H1 (cell line): ENCODE results near the gene IFIT2.
"Not testable (repeated sequence)": the region's sequence is repeated elsewhere in the genome, so short reads cannot be mapped to it uniquely, and the experiment has no call there.

Experiments used
- CEBPB ChIP-seq: IDR thresholded peaks from 2 replicates; pipeline ENCODE4 v1.6.1; 2012; ENCODE audit warnings: low read depth, low read length
- CTCF ChIP-seq, 3 experiments: IDR thresholded peaks; 1 replicate in 2 of 3; 2 replicates in 1 of 3; pipeline versions ENCODE4 v1.5.1 to v1.6.1; 2011; ENCODE audit warnings: low read length in 3 of 3, mild to moderate bottlenecking in 3 of 3, inconsistent platforms in 2 of 3, low read depth in 1 of 3, moderate library complexity in 1 of 3; ENCODE audit not compliant: insufficient read depth in 1 of 3; ENCODE audit errors: control extremely low read depth in 1 of 3
- EZH2 ChIP-seq: fragments of 200-600 bp; sonication (generic); IDR thresholded peaks from 2 replicates; pipeline ENCODE4 v1.7.1; 2012; ENCODE audit warnings: low read depth, mild to moderate bottlenecking, moderate library complexity, low read length, inconsistent platforms; ENCODE audit not compliant: severe bottlenecking
- JUN ChIP-seq: IDR thresholded peaks from 2 replicates; pipeline ENCODE4 v1.6.1; 2011; ENCODE audit warnings: low read depth, mild to moderate bottlenecking, improper control_type of control experiment, low read length
- JUND ChIP-seq: IDR thresholded peaks from 2 replicates; pipeline ENCODE4 v1.6.1; 2011; ENCODE audit warnings: mild to moderate bottlenecking, improper control_type of control experiment, low read length
- KDM1A ChIP-seq: fragments of 200-600, 300-600 bp; sonication (generic); IDR thresholded peaks from 2 replicates; pipeline ENCODE4 v1.7.1; 2016; ENCODE audit warnings: mild to moderate bottlenecking, low read length, borderline replicate concordance
- MAFK ChIP-seq: IDR thresholded peaks from 2 replicates; pipeline ENCODE4 v1.6.1; 2012; ENCODE audit warnings: low read depth, mild to moderate bottlenecking, improper control_type of control experiment, low read length
- POLR2AphosphoS5 ChIP-seq: IDR thresholded peaks from 2 replicates; pipeline ENCODE4 v1.6.1; 2011; ENCODE audit warnings: low read depth, low read length
- SIN3A ChIP-seq, 2 experiments: IDR thresholded peaks in 1 of 2; conservative IDR thresholded peaks in 1 of 2; 2 replicates each; pipeline ENCODE4 v1.6.1; 2011 to 2012; ENCODE audit warnings: low read length in 2 of 2, improper control_type of control experiment in 1 of 2, low read depth in 1 of 2, mild to moderate bottlenecking in 1 of 2
- SP2 ChIP-seq: IDR thresholded peaks from 2 replicates; pipeline ENCODE4 v1.6.1; 2012; ENCODE audit warnings: mild to moderate bottlenecking, low read length, inconsistent platforms
- TAF1 ChIP-seq: IDR thresholded peaks from 2 replicates; pipeline ENCODE4 v1.6.1; 2011; ENCODE audit warnings: mild to moderate bottlenecking, low read depth, low read length
- TCF12 ChIP-seq: IDR thresholded peaks from 2 replicates; pipeline ENCODE4 v1.6.1; 2011; ENCODE audit warnings: low read depth, mild to moderate bottlenecking, low read length

- not testable (repeated sequence) for TF ChIP-seq CTCF (IDR thresholded peaks at IDR 0.05; ENCODE audit: control extremely low read depth in 1 of 3, insufficient read depth in 1 of 3, low read depth in 1 of 3, low read length in 3 of 3); POLR2AphosphoS5; MAFK; TCF12; KDM1A; JUND; SP2; JUN; SIN3A (conservative IDR thresholded peaks at IDR 0.05 in 1 of 2, IDR thresholded peaks at IDR 0.05 in 1 of 2; ENCODE audit: low read depth in 1 of 2, low read length in 2 of 2); EZH2; TAF1; CEBPB
These were observed 16.2 kb downstream of the IFIT2 start for GRCh38 chr10:89318047-89318446.
